D341Med (cell line): ENCODE data around the gene SLC13A4.
"Not testable (repeated sequence)": the region's sequence is repeated elsewhere in the genome, so short reads cannot be mapped to it uniquely, and the experiment has no call there.

Experiments used
- DNase-seq: peaks from one replicate; pipeline ENCODE4 v3.0.0; 2012; ENCODE audit warnings: low spot score

Gene SLC13A4

GRCh38 chr7:135753616-135754413, 25.8 kb upstream of the SLC13A4 start:
- no peak for DNase-seq

GRCh38 chr7:135748770-135749169, 20.8 kb upstream of the SLC13A4 start, which contains the start of gene FAM180A:
Gene FAM180A, minus strand, starts transcription at chr7:135748813. Its CDS starts 233 bp downstream, at chr7:135748580.
- DNase-seq: no peak

- DNase-seq: no peak
Observed at GRCh38 chr7:135747366-135747765, 19.4 kb upstream of the SLC13A4 start.

GRCh38 chr7:135745703-135746312, 17.8 kb upstream of the SLC13A4 start:
- DNase-seq: no peak

DNA sequence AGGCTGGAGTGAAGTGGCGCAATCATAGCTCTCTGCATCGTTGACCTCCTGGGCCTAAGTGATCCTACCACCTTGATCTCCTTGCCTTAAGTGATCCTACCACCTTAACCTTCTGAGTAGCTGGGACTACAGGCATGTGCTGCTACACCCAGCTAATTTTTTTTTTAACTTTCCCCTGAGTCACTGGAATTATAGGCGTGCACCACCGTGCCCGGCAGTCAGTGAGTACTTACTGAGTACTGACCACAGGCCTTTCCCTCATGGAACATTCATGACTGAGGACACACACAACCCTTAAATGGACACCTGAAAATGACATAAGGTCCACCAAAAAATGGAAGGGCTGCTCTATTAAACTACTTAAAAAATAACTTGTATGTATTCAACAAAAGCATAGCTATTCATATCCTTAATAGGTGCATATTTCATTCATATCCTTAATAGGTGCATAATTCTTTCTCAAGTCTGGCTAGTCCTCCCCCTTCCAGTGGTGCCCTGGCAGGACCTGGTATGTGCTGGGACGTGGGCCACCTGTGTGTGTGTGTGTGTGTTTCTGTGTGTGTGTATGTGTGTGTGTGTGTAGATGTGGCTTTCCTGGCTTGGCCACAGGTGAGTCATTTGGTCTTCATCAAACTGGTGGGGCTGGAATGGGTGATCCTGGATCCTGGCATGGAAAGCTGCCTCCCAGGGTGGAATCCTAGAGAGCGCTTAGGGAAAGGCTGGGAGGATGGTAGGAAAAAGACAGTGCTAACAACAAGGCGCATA, 17.1 kb upstream of the SLC13A4 start:
- no peak for DNase-seq

DNA sequence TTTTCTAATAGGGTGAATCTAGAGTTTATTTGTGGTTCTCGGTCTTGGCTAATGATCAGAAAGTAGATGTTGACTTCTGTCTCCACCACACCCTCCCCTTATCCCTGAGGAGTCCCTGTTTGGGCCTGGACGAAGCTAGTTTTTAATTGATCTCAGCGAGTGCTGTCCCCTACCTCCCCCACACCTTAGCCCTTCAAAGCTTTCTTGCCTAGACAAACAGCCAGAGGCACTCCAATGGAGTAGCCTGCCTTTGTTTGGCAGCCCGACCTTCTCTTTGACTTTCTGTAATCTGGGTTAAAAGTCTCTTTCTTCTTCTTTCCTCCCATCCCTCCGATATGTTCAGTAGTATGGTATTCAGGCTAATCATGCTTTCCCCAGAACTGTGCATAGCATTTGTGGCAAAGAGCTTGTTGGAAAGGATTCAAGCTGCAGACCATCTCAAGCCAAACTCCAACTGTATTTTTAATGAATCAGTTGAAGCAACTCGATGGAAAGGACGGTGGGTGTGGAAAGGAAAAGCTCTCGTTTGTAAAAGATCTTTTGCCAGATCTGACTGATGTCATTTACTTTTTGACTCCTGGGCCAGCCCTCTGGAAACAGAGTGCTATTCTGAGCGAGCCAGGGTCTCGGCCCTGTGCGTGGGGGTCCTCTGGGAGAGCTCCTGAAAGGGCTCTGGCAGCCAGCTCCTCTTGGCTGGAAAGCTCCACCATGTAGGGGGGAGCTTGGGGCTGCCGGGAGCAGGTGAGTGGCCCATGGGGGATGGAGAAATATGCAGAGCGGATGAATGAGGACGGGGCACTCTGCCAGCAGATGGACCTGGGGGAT, 16.1 kb upstream of the SLC13A4 start:
- DNase-seq: no peak

- no peak for DNase-seq
Observed at GRCh38 chr7:135742371-135742770, 14.4 kb upstream of the SLC13A4 start.

GRCh38 chr7:135741905-135742304, 13.9 kb upstream of the SLC13A4 start:
- DNase-seq: no peak

GRCh38 chr7:135740889-135741288, 12.9 kb upstream of the SLC13A4 start:
- DNase-seq: no peak

- not testable (repeated sequence) for DNase-seq
Observed at GRCh38 chr7:135737306-135737647, 9.3 kb upstream of the SLC13A4 start.

- no peak for DNase-seq
Observed at GRCh38 chr7:135736586-135737305, 8.8 kb upstream of the SLC13A4 start.

DNA sequence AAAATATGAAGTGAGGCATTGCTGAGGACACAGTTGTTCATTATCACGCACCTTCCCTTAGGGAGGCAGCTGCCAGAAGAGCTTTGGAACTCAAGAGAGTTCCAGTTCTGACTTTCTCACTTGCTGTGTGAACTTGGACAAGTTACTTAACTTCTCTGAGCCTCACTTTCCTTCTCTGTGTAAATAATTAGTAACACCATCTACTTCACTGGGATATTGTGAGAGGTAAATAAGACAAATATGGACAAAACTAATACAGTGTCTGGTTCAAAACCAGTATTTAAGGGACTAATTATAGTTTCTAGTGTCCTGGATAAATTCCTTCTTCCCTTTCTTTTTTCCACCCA, 6.3 kb upstream of the SLC13A4 start:
- DNase-seq: no peak

GRCh38 chr7:135733603-135734342, 5.8 kb upstream of the SLC13A4 start:
- no peak for DNase-seq

DNA sequence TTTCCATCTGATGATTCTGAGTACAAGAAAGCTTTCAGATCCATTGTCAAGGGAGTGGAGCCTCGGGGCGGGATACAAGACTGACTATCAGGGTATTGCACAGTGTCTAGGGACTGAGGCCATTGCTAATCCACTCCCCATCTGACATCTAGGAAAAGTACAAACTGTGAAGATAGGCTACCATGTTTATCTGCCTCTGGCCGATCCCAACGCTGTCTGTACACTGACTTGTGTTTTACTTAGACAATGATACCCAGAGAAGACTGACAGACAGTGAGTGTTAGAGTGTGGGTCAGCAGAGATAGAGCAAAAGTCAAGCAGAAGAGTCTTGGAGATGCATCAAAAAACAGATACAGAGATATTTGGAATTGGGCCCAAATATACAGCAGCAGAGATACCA, 3.1 kb upstream of the SLC13A4 start:
- no peak for DNase-seq

DNA sequence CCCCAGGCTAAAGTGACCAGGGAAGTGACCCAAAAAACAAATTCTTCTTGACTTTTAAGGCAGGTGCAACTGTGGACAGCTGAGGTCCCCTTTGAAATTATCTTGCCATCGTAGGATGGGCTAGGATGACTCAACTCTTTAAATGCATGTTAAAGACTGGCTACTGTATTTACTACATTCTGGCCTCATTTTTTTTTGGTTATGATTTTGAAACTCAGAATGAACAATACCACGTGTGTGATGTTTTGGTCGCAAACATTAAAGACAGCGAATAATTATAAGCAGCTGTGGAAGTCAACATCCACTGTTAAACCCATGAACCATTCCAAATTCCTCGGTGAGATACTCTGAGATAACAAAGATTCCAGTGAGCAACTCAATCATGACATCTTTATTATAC, 1.2 kb upstream of the SLC13A4 start:
- no peak for DNase-seq

DNA sequence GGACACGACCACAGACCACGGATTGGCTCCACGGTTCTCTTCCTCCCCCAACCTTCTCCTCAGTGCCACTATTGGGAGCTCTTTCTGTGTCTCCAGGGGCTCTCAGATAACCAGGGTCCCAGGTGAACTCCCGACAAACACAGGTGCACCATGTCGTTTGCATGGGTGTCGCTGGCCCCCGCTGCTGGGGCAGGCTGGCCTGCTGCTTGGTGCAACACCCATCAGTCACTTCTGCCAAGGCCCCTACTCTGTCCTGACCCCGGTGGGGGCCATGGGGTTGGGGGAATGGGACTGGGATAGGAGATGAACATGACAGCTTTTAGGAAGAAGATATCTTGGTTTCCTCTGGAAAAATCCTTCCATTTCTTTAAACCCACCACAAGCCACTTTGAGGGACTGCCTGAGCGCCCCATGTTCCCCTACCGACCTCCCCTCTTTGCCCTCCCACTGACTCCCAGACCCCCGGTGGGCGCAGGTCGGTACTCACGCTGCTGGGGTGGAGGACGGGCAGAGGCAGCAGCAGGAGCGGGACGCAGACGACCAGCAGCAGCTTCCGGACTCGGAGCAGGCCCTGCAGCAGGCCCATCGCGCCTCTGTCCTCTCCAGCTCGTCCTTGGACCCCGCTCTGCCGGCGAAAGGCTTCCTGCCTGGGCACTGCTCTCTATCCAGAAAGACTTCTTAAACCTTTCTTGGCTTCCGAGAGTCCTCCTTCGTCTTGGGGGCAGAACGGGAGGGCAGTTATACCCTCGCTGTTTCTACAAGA, 894 bp downstream of the SLC13A4 start:
- no peak for DNase-seq

DNA sequence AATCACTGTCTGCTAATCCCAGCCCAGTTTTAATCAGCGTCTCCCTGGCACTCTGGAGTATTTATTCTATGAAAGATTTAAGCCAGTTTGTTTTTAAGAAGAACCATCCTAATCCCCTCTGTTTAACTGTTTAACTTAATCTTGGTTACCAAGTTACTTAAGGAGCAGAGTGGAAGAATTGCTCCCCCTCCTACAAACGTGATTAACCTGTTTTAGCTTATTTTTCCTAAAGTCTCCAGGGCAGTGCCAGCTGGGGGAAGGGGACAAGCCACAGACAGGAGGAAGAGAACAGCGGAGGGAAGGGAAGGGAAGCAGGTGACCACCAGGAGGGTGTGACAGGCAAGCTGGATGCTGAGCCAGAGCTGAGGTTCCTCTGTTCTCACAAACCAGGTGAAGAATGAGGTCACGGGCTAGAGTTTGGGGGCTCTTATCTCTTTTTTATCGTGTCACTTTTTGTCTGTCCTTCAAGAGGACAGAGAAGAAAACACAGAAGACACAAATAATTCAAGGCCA, 1.7 kb downstream of the SLC13A4 start:
- no peak for DNase-seq

DNA sequence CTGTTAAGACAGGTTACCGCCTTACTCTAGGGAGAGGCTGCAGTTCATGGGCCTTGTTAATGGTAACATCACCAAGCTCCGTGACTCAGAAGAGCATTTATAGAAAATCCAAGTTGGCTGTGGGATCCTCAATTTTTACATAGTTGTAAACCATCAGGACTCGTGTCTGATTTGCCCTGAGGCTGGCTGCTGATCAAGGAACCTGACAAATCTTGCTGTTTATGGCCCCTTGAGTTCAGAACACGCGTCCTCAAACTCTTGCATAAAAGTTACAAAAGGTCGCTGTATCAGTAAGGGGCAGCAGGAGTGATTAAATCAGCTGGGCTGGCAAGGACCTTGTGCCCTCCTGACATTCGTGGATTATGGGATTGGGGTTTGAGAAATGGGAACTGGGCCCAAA, 4.6 kb downstream of the SLC13A4 start:
- DNase-seq: no peak

GRCh38 chr7:135721198-135721820, 6.7 kb downstream of the SLC13A4 start:
- no peak for DNase-seq
